Ovary (tissue), 9 donors: ENCODE data around the gene RAB27B. TPM values are rescaled to one million over a fixed set of nuclear protein-coding genes. Genes with fewer than 3 reads are reported as not detected.

Experiments used
- DNase-seq, 5 donors: peaks; one replicate each; pipeline ENCODE4 v3.0.0-alpha.2; 2019 to 2020
- H3K27ac ChIP-seq, 2 donors: fragments of 200-600 bp; one replicate each; pipeline versions ENCODE4 v1.5.1 to v1.8.0; 2019 to 2022
- H3K27me3 ChIP-seq: fragments of 200-600 bp; one replicate; pipeline ENCODE4 v1.8.0; 2022
- H3K36me3 ChIP-seq: fragments of 200-600 bp; sonication (generic); one replicate; pipeline ENCODE4 v1.5.1; 2019
- H3K4me1 ChIP-seq: one replicate; pipeline ENCODE4 v1.8.1; 2013; ENCODE audit warnings: mild to moderate bottlenecking, moderate library complexity; ENCODE audit not compliant: insufficient read depth
- H3K4me3 ChIP-seq: fragments of 200-600 bp; sonication (generic); one replicate; pipeline ENCODE4 v1.5.1; 2017
- H3K9me3 ChIP-seq, 2 donors: fragments of 200-600 bp in 1 of 2; sonication (generic) in 1 of 2; one replicate each; pipeline versions ENCODE4 v1.5.1 to v1.8.1; 2013 to 2019; ENCODE audit warnings: mild to moderate bottlenecking in 1 of 2, moderate library complexity in 1 of 2
- EP300 ChIP-seq: sonication (generic); formaldehyde crosslinking; IDR thresholded peaks from one replicate; pipeline ENCODE4 v1.6.1; 2017; ENCODE audit warnings: antibody characterized with exemption
- POLR2A ChIP-seq: fragments of 450-650 bp; IDR thresholded peaks from one replicate; pipeline ENCODE4 v1.6.1; 2017; ENCODE audit warnings: antibody characterized with exemption, mild to moderate bottlenecking, moderate library complexity
- WGBS, 3 donors: extraction: QIAGEN DNeasy Blood & Tissue Kit in 1 of 3; methylation state at CpG; one replicate each; pipeline versions ENCODE4 v1.1.5 to v1.1.7; 2013 to 2017; 5-methylcytosine and 5-hydroxymethylcytosine counted together
- intact Hi-C, 4 donors: fragments of 100-400 bp; cut with DNase I; formaldehyde crosslinking; loops; one replicate each; pipeline versions ENCODE4 v1.11.0 to v1.15.1; 2022 to 2023
- polyA plus RNA-seq, 2 donors: library from polyadenylated mRNA; stranded (reverse); fragments of 200-250 nt in 1 of 2; fragments of 350-450 nt in 1 of 2; fragmentation: Illumina TruSeq in 1 of 2; extraction: RNeasy Lipid Tissue Mini Kit (QIAGEN cat#74804) in 1 of 2; gene quantifications; one replicate each; pipeline ENCODE4 v1.2.3, GENCODE V29; 2013 to 2014
- total RNA-seq, 7 donors: library from RNA; depleted of rRNA in 2 of 7; stranded (reverse); fragments of >200 nt in 2 of 7; fragmentation: NEBNext Ultra II Directional in 3 of 7; extraction: Animal tissue kit (Norgen Biotek cat#: 25700) in 3 of 7; gene quantifications; one replicate each; pipeline versions ENCODE4 v1.1.0 to v1.2.4, GENCODE V29; 2016 to 2023
- TF ChIP-seq, protein P1 (sequence below), 3 donors: fragments of 450-650 bp in 2 of 3; fragments of 200-600 bp in 1 of 3; IDR thresholded peaks; one replicate each; pipeline versions ENCODE4 v1.5.1 to v1.8.0; 2016 to 2022; ENCODE audit warnings: antibody characterized with exemption in 3 of 3, mild to moderate bottlenecking in 1 of 3
- donor health status: DM: no; HTN: no; CAD: no; lungs with moderate emphysema.
- donor health status: DM: no; HTN: no; CAD: no.
- donor health status: Bipolar disorder and iron deficiency.
- donor health status: DM: yes; HTN: yes; CAD: no.
- donor health status: DM: no; HTN: no; CAD: no.
- donor health status: DM: yes; HTN: yes; CAD: no.

The RAB27B gene
- total and polyA plus RNA-seq, 9 donors = 0.05 to 3.9 (median 0.12) TPM

DNA sequence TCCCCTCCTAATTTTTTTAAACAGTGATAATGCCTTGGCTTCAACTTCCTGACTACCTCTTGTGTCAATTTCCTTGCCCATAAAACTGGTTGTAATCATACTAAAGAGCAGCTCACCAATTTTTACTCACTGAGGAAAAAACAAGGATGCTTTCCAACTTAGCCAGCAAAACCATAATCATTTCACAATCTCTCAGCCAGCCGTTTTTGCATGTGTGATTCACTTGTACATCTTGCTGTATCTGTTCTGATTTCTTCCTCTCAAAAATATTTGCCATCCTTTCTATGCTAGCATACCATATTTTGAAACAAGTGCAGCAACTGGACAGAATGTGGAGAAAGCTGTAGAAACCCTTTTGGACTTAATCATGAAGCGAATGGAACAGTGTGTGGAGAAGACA is 60.7 kb downstream of the RAB27B start:
- Histone ChIP-seq H3K4me3 (no peak overlapping the region), H3K9me3 (no peaks in the 10 kb centered on the region), H3K36me3 (no peaks in the 10 kb centered on the region), H3K27ac (no peak overlapping the region), H3K4me1 (no peaks in the 10 kb centered on the region), H3K27me3 (no peaks in the 10 kb centered on the region)
- no peak for DNase-seq
- WGBS, 3 donors = 65 to 71% (median 66%) methylated on average over 2 of the region's 2 CpGs
- TF ChIP-seq, protein P1, sequence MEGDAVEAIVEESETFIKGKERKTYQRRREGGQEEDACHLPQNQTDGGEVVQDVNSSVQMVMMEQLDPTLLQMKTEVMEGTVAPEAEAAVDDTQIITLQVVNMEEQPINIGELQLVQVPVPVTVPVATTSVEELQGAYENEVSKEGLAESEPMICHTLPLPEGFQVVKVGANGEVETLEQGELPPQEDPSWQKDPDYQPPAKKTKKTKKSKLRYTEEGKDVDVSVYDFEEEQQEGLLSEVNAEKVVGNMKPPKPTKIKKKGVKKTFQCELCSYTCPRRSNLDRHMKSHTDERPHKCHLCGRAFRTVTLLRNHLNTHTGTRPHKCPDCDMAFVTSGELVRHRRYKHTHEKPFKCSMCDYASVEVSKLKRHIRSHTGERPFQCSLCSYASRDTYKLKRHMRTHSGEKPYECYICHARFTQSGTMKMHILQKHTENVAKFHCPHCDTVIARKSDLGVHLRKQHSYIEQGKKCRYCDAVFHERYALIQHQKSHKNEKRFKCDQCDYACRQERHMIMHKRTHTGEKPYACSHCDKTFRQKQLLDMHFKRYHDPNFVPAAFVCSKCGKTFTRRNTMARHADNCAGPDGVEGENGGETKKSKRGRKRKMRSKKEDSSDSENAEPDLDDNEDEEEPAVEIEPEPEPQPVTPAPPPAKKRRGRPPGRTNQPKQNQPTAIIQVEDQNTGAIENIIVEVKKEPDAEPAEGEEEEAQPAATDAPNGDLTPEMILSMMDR (IDR thresholded peaks at IDR 0.05) = no peak
- no peak for TF ChIP-seq POLR2A
- intact Hi-C loops = no loop called here

DNA sequence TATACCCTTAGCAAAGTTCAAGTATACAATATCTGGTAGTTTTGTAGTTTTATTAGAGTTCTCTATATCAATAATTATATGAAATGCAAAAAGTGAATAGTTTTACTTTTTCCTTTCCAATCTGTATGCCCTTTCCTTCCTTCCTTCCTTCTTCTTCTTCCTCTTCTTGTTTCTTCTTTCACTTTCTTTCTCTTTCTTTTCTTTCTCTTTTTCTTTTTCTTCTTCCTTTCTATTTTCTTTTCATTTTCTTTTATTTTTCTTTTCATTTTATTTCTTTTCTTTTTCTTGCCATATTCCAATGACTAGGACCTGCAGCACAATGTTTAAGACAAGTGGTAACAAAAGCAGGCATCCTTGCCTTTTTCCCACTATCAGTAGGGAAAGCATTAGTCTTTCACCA is 71.2 kb downstream of the RAB27B start:
- TF ChIP-seq POLR2A (no peak), EP300 (no peak)
- TF ChIP-seq, protein P1 (IDR thresholded peaks at IDR 0.05) = no peak
- intact Hi-C loops = no loop called here
- no peaks in the 10 kb centered on the region for H3K27me3 ChIP-seq
- no peaks in the 10 kb centered on the region for H3K9me3 ChIP-seq
- H3K4me3 ChIP-seq = no peak overlapping the region
- no peak for DNase-seq
- no peak overlapping the region for H3K27ac ChIP-seq
- H3K36me3 ChIP-seq = no peaks in the 10 kb centered on the region
- H3K4me1 ChIP-seq = no peaks in the 10 kb centered on the region

DNA sequence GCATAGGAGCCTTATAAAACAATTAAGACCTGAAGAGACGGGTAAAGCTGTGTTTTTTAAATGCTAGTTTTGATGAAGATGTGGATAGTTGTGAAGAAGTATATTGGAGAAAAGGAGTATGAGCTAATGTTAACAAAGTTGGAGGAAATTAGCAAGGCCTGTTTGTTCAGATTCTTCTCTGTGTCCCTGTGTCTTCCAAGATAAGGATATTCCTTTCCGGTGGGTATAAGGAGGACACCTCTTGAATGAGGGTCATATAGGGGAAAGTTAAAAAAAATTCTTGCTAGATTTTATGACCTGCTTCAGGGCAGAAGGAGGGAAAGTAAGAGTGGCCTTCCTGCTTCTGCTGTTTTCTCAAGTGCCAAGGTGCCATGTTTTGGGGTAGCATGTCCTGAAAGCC is 72.0 kb downstream of the RAB27B start:
- Histone ChIP-seq H3K4me3 (no peak overlapping the region), H3K27me3 (no peaks in the 10 kb centered on the region), H3K27ac (no peak overlapping the region), H3K36me3 (no peaks in the 10 kb centered on the region), H3K4me1 (no peaks in the 10 kb centered on the region), H3K9me3 (no peaks in the 10 kb centered on the region)
- intact Hi-C loops = no loop called here
- no peak for DNase-seq
- WGBS, 3 donors = 90 to 92% (median 92%) methylated on average over 2 of the region's 2 CpGs
- TF ChIP-seq, protein P1 (IDR thresholded peaks at IDR 0.05) = no peak
- no peak for TF ChIP-seq POLR2A
- TF ChIP-seq EP300 = no peak

DNA sequence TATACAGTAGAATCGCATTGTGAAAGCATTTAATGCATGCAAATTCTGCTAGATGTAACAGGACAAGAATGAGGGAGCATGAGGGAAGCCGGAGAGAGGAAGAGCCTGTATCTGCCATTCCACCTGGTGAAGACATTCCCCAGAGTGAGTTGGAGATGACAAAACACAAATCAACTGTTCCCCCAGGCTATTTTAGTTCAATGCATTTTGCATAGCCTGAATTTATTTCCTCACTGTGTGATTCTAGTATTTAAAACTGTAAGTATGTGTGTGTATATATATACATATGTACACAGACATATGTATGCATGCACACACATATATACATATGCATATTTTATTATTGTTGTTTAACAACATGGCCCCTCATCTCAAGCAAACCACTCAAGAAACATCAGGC is 76.3 kb downstream of the RAB27B start:
- Histone ChIP-seq H3K27me3 (no peaks in the 10 kb centered on the region), H3K27ac (no peak overlapping the region), H3K4me1 (no peaks in the 10 kb centered on the region), H3K4me3 (no peak overlapping the region), H3K9me3 (no peaks in the 10 kb centered on the region), H3K36me3 (no peaks in the 10 kb centered on the region)
- DNase-seq = no peak
- TF ChIP-seq POLR2A (no peak), EP300 (no peak)
- TF ChIP-seq, protein P1 (IDR thresholded peaks at IDR 0.05) = no peak
- 94 to 96% (median 95%) methylated on average over 2 of the region's 2 CpGs for WGBS, 3 donors
- intact Hi-C loops = no loop called here

DNA sequence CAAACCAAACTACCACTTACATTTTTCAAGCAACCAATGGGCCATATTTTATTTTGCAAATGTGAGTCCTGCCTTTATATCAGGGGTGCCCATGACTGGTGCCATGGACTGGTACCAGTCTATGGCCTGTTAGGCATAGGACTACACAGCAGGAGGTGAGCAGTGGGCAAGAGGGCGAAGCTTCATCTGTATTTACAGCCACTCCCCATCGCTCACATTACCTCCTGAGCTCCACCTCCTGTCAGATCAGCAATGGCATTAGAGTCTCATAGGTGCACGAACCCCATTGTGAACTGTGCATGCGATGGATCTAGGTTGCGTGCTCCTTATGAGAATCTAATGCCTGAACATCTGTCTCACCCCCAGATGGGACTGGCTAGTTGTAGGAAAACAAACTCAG is 77.4 kb downstream of the RAB27B start:
- Histone ChIP-seq H3K27ac (no peak overlapping the region), H3K9me3 (peaks cover 0 to under 1% of the 10 kb centered on the region in 2 donors), H3K36me3 (no peaks in the 10 kb centered on the region), H3K4me3 (no peak overlapping the region), H3K4me1 (no peaks in the 10 kb centered on the region), H3K27me3 (no peaks in the 10 kb centered on the region)
- intact Hi-C loops = no loop called here
- TF ChIP-seq POLR2A (no peak), EP300 (no peak)
- TF ChIP-seq, protein P1 (IDR thresholded peaks at IDR 0.05) = no peak
- DNase-seq = no peak
- WGBS, 3 donors = 87 to 99% (median 97%) methylated on average over 5 of the region's 5 CpGs
